ENCODE measurements around the gene SIN3A.

SIN3A gene

DNA sequence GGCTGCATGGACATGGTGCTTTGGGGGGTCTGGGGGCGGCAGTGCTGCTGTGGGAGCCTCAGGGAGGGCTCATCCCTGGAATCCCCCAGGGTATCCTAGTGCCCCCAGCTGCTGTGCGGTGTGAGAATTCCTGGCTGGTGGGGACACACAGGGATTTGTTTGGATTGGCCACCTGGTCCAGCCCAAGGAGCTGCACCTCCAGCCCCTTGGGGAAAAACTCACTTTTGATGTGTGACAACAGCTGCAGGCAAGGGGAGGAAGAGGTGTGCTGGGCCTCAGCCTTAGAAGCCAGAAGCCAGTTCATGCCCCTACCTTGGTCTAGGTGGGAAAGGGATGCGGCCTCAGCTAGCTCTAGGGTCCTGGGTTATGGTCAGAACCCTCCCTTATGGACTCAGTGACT is 124.0 kb downstream of the SIN3A start:
- no peak for DNase-seq

DNA sequence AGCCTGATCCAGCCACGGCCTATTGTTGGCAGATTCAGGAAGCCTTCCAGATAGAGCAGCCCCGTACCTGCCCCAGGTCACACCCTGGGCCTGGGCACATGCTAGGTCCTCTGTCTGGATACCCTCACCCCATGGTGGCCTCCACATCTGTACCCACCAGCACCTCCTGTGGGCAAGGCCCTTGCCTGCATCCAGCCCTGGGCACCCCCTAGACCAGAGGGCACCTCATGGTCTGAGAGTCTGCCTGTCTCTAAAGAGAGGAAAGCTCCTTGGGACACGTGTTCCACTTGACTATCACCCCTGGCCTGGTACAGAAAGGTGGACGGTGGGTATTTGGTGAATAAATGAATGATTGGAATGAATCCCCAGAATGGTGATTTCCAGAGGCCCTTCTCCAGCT is 124.5 kb downstream of the SIN3A start:
- DNase-seq = no peak

DNA sequence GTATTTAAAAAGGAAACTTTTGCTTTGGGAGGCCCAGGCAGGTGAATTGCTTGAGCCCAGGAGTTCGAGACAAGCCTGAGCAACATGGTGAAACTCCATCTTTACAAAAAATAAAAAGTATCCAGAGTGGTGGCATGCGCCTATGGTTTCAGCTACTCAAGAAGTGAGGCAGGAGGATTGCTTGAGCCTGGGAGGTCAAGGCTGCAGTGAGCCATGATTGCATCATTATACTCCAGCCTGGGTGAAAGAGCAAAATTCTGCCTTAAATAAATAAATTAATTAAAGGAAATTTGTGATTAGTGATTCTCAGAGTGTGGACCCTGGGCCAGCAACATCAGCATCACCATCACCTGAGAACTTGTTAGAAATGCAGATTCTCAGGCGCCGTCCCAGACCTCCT is 125.6 kb downstream of the SIN3A start:
- DNase-seq = no peak

DNA sequence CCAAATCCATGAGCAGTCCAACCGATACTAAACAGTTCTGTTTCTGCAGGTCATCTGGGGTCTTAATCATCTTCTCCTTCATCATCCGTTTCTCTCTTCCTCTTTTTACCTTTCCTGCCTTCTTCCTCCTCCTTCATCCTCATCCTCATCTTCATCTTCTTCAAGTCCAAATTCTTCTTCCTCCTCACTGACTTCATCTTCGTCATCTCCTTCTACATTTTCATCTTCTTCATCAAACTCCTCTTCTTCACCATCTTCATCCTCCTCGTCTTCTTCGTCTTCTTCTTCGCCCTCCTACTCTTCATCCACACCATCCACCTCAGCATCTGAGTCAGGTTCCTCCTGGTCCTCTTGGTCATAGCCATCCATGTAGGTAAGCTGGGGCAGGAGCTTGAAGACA is 129.8 kb downstream of the SIN3A start:
- DNase-seq = no peak

Measured in CD4-positive, alpha-beta T cell treated with Interleukin-12 subunit alpha and Interleukin-12 subunit beta, for 1 hour (primary cell).